Stimulated activated CD4-positive, alpha-beta T cell treated with anti-CD3 and anti-CD28 coated beads, Interleukin-4, amount 100 ng/mL, for 1 hour (primary cell): ENCODE results near the gene UBE4B.
"Not testable (repeated sequence)": the region's sequence is repeated elsewhere in the genome, so short reads cannot be mapped to it uniquely, and the experiment has no call there.

ENCODE experiments used
- DNase-seq: peaks from one replicate; pipeline ENCODE4 v3.0.0-alpha.2; 2020

Gene UBE4B

GRCh38 chr1:10032590-10033358 lies at the start of gene UBE4B:
UBE4B (plus strand) TSS chr1:10032958; CDS start chr1:10033671, 713 bp downstream.
- DNase-seq: peak; percentile 99

GRCh38 chr1:9984253-9984652 lies 48.5 kb upstream of the UBE4B start:
- no peak for DNase-seq

GRCh38 chr1:9985001-9985400 lies 47.8 kb upstream of the UBE4B start:
- no peak for DNase-seq

GRCh38 chr1:9989773-9990172 lies 43.0 kb upstream of the UBE4B start:
- DNase-seq: no peak

- no peak for DNase-seq
Observed at GRCh38 chr1:9990944-9991343, 41.8 kb upstream of the UBE4B start.

GRCh38 chr1:9992910-9993309 lies 39.8 kb upstream of the UBE4B start:
- no peak for DNase-seq

GRCh38 chr1:9993561-9994075 lies 39.1 kb upstream of the UBE4B start:
- DNase-seq: no peak

GRCh38 chr1:9996624-9997582 lies 35.9 kb upstream of the UBE4B start, which contains the start of gene RBP7:
RBP7 (plus strand) TSS chr1:9997228; CDS start chr1:9997259, 31 bp downstream.
- peak; percentile 13 for DNase-seq

- no peak for DNase-seq
Observed at GRCh38 chr1:10001016-10001665, 31.6 kb upstream of the UBE4B start.

- not testable (repeated sequence) for DNase-seq
Observed at GRCh38 chr1:10005248-10005647, 27.5 kb upstream of the UBE4B start.

- no peak for DNase-seq
Observed at GRCh38 chr1:10007169-10007568, 25.6 kb upstream of the UBE4B start.

GRCh38 chr1:10014016-10014415 lies 18.7 kb upstream of the UBE4B start:
- no peak for DNase-seq

GRCh38 chr1:10019561-10019960 lies 13.2 kb upstream of the UBE4B start:
- DNase-seq: no peak

GRCh38 chr1:10020086-10020485 lies 12.7 kb upstream of the UBE4B start:
- no peak for DNase-seq

GRCh38 chr1:10020678-10021077 lies 12.1 kb upstream of the UBE4B start:
- not testable (repeated sequence) for DNase-seq

- not testable (repeated sequence) for DNase-seq
Observed at GRCh38 chr1:10021992-10022391, 10.8 kb upstream of the UBE4B start.

- DNase-seq: no peak
Observed at GRCh38 chr1:10022656-10023055, 10.1 kb upstream of the UBE4B start.

- no peak for DNase-seq
Observed at GRCh38 chr1:10025354-10025753, 7.4 kb upstream of the UBE4B start.

GRCh38 chr1:10027027-10027426 lies 5.7 kb upstream of the UBE4B start:
- no peak for DNase-seq

GRCh38 chr1:10028956-10029500 lies 3.7 kb upstream of the UBE4B start:
- not testable (repeated sequence) for DNase-seq

- DNase-seq: no peak
Observed at GRCh38 chr1:10031461-10031860, 1.3 kb upstream of the UBE4B start.

GRCh38 chr1:10033359-10033845 lies 644 bp downstream of the UBE4B start:
- DNase-seq: no peak
